Keratinocyte (primary cell): ENCODE data around the gene TSPAN18. TPM values are rescaled to one million over a fixed set of nuclear protein-coding genes. Genes with fewer than 3 reads are reported as not detected.
A peak's percentile ranks its signal among the peaks of the same experiment; 100 is the strongest.

Experiments
- DNase-seq: peaks from one replicate; pipeline ENCODE4 v3.0.0-alpha.2; 2011; ENCODE audit warnings: low read depth, missing footprints, low spot score
- FAIRE-seq: peaks from 2 replicates; lab custom pipeline; 2011; peaks lifted over from hg19 to GRCh38; lab: Jason Lieb, UNC
- H2AFZ ChIP-seq: 2 replicates; pipeline ENCODE4 v1.6.0; 2012; ENCODE audit warnings: low read length, control low read depth, inconsistent platforms; ENCODE audit not compliant: control insufficient read depth
- H3K27ac ChIP-seq: 2 replicates; pipeline ENCODE4 v1.5.1; 2011; ENCODE audit warnings: low read length; ENCODE audit not compliant: control insufficient read depth, insufficient read depth
- H3K27me3 ChIP-seq: 3 replicates; pipeline ENCODE4 v1.6.0; 2011; ENCODE audit warnings: low read length; ENCODE audit not compliant: control insufficient read depth, insufficient read depth; ENCODE audit errors: extremely low read depth
- H3K36me3 ChIP-seq, 2 experiments: 2 replicates in 1 of 2; 3 replicates in 1 of 2; pipeline ENCODE4 v1.5.1; 2011; ENCODE audit warnings: low read length in 2 of 2, mild to moderate bottlenecking in 1 of 2; ENCODE audit not compliant: control insufficient read depth in 2 of 2, insufficient read depth in 2 of 2; ENCODE audit errors: extremely low read depth in 1 of 2
- H3K4me1 ChIP-seq: 3 replicates; pipeline ENCODE4 v1.5.1; 2011; ENCODE audit warnings: low read length; ENCODE audit not compliant: control insufficient read depth, insufficient read depth; ENCODE audit errors: extremely low read depth
- H3K4me2 ChIP-seq: 3 replicates; pipeline ENCODE4 v1.6.0; 2011; ENCODE audit warnings: low read depth, low read length; ENCODE audit not compliant: control insufficient read depth, insufficient read depth; ENCODE audit errors: extremely low read depth
- H3K4me3 ChIP-seq, 3 experiments: fragments of 200-600 bp in 1 of 3; sonication (generic) in 1 of 3; 2 replicates in 2 of 3; 3 replicates in 1 of 3; pipeline ENCODE4 v1.5.1; 2011 to 2016; ENCODE audit warnings: low read length in 3 of 3, mild to moderate bottlenecking in 3 of 3, control low read depth in 2 of 3, inconsistent platforms in 1 of 3, low read depth in 1 of 3, mixed read lengths in 1 of 3, mixed run types in 1 of 3, moderate library complexity in 1 of 3; ENCODE audit not compliant: control insufficient read depth in 2 of 3, insufficient read depth in 2 of 3; ENCODE audit errors: extremely low read depth in 1 of 3
- H3K79me2 ChIP-seq: 2 replicates; pipeline ENCODE4 v1.6.0; 2012; ENCODE audit warnings: low read length; ENCODE audit not compliant: control insufficient read depth, insufficient read depth
- H3K9ac ChIP-seq: 3 replicates; pipeline ENCODE4 v1.6.0; 2011; ENCODE audit warnings: low read length; ENCODE audit not compliant: control insufficient read depth, insufficient read depth; ENCODE audit errors: extremely low read depth
- H3K9me1 ChIP-seq: 3 replicates; pipeline ENCODE4 v1.6.0; 2011; ENCODE audit warnings: low read length; ENCODE audit not compliant: control insufficient read depth, insufficient read depth; ENCODE audit errors: extremely low read depth
- H3K9me3 ChIP-seq: 2 replicates; pipeline ENCODE4 v1.5.1; 2012; ENCODE audit warnings: low read depth, low read length; ENCODE audit not compliant: control insufficient read depth
- H4K20me1 ChIP-seq: 3 replicates; pipeline ENCODE4 v1.6.0; 2011; ENCODE audit warnings: low read length; ENCODE audit not compliant: control insufficient read depth, insufficient read depth; ENCODE audit errors: extremely low read depth
- CTCF ChIP-seq, 3 experiments: IDR thresholded peaks in 1 of 3; conservative IDR thresholded peaks in 1 of 3; optimal IDR thresholded peaks in 1 of 3; 2 replicates in 2 of 3; 3 replicates in 1 of 3; pipeline versions ENCODE3 to v1.5.1; 2011; ENCODE audit warnings: low read length in 3 of 3, mild to moderate bottlenecking in 3 of 3, moderate library complexity in 2 of 3, control low read depth in 1 of 3, inconsistent platforms in 1 of 3; ENCODE audit not compliant: insufficient read depth in 2 of 3; ENCODE audit errors: extremely low read depth in 1 of 3
- EZH2 ChIP-seq: IDR thresholded peaks from one replicate; pipeline ENCODE4 v1.6.1; 2012; ENCODE audit warnings: inconsistent platforms, mild to moderate bottlenecking, low read length, moderate library complexity
- dilution Hi-C: fragments of 300-500 bp; cut with MboI; formaldehyde crosslinking; loops from one replicate; pipeline ENCODE4 v1.7.0; 2020; ENCODE audit warnings: low sequenced_read_pairs; ENCODE audit not compliant: extremely low pct_ligation_motif_present
- polyA plus RNA-seq, 5 experiments: library from polyadenylated mRNA; depleted of rRNA in 3 of 5; stranded (reverse) in 3 of 5; stranded (forward) in 1 of 5; unstranded in 1 of 5; fragments of >200 nt; gene quantifications; 1 replicate in 1 of 5; 2 replicates in 3 of 5; 3 replicates in 1 of 5; pipeline versions ENCODE4 v1.2.1 to v1.2.3, GENCODE V29; 2011 to 2012; ENCODE audit warnings: missing spikeins in 2 of 5, low read depth in 1 of 5, low replicate concordance in 1 of 5

The TSPAN18 gene
- polyA plus RNA-seq, 1 donor (not counting 4 experiments of a cell fraction or from before 2014, with no cell fraction given), result not detected

- Histone ChIP-seq H3K9me1 (no peaks in the 10 kb centered on the region), H2AFZ (no peak overlapping the region), H3K27ac (no peak overlapping the region), H3K4me3 (no peak overlapping the region), H3K9ac (no peak overlapping the region), H3K79me2 (no peaks in the 10 kb centered on the region), H3K36me3 (no peaks in the 10 kb centered on the region), H3K27me3 (peaks cover 48% of the 10 kb centered on the region), H4K20me1 (no peaks in the 10 kb centered on the region), H3K4me2 (no peak overlapping the region), H3K4me1 (no peaks in the 10 kb centered on the region), H3K9me3 (no peaks in the 10 kb centered on the region)
- dilution Hi-C loops, result no loop called here
- no peak for DNase-seq
- FAIRE-seq, result no peak
- TF ChIP-seq EZH2 (peak; percentile 11), CTCF (optimal IDR thresholded peaks at IDR 0.05 in 1 of 3, IDR thresholded peaks at IDR 0.05 in 1 of 3, conservative IDR thresholded peaks at IDR 0.05 in 1 of 3; ENCODE audit: extremely low read depth in 1 of 3, insufficient read depth in 2 of 3, low read length in 3 of 3) (no peak)
These were observed 112.8 kb downstream of the TSPAN18 start for GRCh38 chr11:44839458-44840084.

GRCh38 chr11:44840085-44840478 lies 113.3 kb downstream of the TSPAN18 start:
- no peaks in the 10 kb centered on the region for H3K36me3 ChIP-seq
- no peak overlapping the region for H3K27ac ChIP-seq
- H3K9me3 ChIP-seq, result no peaks in the 10 kb centered on the region
- H4K20me1 ChIP-seq, result no peaks in the 10 kb centered on the region
- H2AFZ ChIP-seq, result no peak overlapping the region
- H3K9me1 ChIP-seq, result no peaks in the 10 kb centered on the region
- TF ChIP-seq CTCF (optimal IDR thresholded peaks at IDR 0.05 in 1 of 3, IDR thresholded peaks at IDR 0.05 in 1 of 3, conservative IDR thresholded peaks at IDR 0.05 in 1 of 3; ENCODE audit: extremely low read depth in 1 of 3, insufficient read depth in 2 of 3, low read length in 3 of 3), result no peak
- no peak for TF ChIP-seq EZH2
- no peaks in the 10 kb centered on the region for H3K4me1 ChIP-seq
- no peak overlapping the region for H3K4me3 ChIP-seq
- H3K79me2 ChIP-seq, result no peaks in the 10 kb centered on the region
- no peak overlapping the region for H3K4me2 ChIP-seq
- FAIRE-seq (no peak), DNase-seq (no peak)
- H3K27me3 ChIP-seq, result peaks cover 42% of the 10 kb centered on the region
- dilution Hi-C loops, result no loop called here
- H3K9ac ChIP-seq, result no peak overlapping the region
